GM06990 (cell line): ENCODE data around the gene GOLT1B.

Experiments
- DNase-seq: peaks from one replicate; pipeline ENCODE4 v3.0.0-alpha.2; 2011; ENCODE audit not compliant: insufficient read length; ENCODE audit errors: extremely low read depth
- H3K27me3 ChIP-seq: replicated peaks from 2 replicates; pipeline ENCODE4 v1.6.0; 2011; ENCODE audit warnings: low read length; ENCODE audit not compliant: control insufficient read depth, insufficient read depth
- H3K36me3 ChIP-seq: 2 replicates; pipeline ENCODE4 v1.5.1; 2011; ENCODE audit warnings: low read length; ENCODE audit not compliant: control insufficient read depth, insufficient read depth
- H3K4me3 ChIP-seq: replicated peaks from 2 replicates; pipeline ENCODE4 v1.5.1; 2011; ENCODE audit warnings: low read depth, mild to moderate bottlenecking, control low read depth, low read length
- CTCF ChIP-seq: IDR thresholded peaks from 2 replicates; pipeline ENCODE4 v1.5.1; 2011; ENCODE audit warnings: low read length, control low read depth, mild to moderate bottlenecking, inconsistent platforms; ENCODE audit not compliant: insufficient read depth, poor library complexity, severe bottlenecking

Gene GOLT1B

GRCh38 chr12:21539797-21540196 is 38.2 kb downstream of the GOLT1B start:
- Histone ChIP-seq H3K27me3 (no peaks in the 10 kb centered on the region), H3K4me3 (no peak overlapping the region), H3K36me3 (no peaks in the 10 kb centered on the region)
- no peak for DNase-seq
- no peak for TF ChIP-seq CTCF

- no peak for DNase-seq
- TF ChIP-seq CTCF, result no peak
- no peaks in the 10 kb centered on the region for H3K36me3 ChIP-seq
Observed at GRCh38 chr12:21541773-21542172, 40.2 kb downstream of the GOLT1B start.

GRCh38 chr12:21542403-21542802 is 40.8 kb downstream of the GOLT1B start:
- TF ChIP-seq CTCF, result no peak
- Histone ChIP-seq H3K27me3 (no peaks in the 10 kb centered on the region), H3K36me3 (no peaks in the 10 kb centered on the region), H3K4me3 (no peak overlapping the region)
- no peak for DNase-seq

More at GRCh38 chr12:21541773-21542172, 40.2 kb downstream of the GOLT1B start:
- Histone ChIP-seq H3K4me3 (no peak overlapping the region), H3K27me3 (no peaks in the 10 kb centered on the region)

DNA sequence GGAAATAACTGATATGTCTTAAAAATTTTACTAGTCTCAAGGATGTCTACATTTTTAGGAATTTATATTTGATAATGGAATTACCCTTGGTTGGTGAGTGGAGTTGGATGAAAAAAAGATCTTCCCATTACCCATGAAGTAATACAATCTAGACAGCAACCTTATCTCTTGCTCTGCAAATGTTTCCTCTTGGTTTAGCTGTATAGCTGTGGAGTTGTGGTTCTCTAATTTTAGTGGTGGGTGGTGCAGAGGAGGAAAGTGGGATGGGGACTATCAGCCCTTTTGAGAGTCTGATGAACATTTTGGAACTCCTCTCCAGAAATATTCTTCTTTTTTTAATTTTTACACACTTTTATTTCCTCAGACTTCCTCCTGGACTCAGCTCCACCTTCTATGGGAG is 41.6 kb downstream of the GOLT1B start:
- Histone ChIP-seq H3K27me3 (no peaks in the 10 kb centered on the region), H3K4me3 (no peak overlapping the region), H3K36me3 (no peaks in the 10 kb centered on the region)
- DNase-seq, result no peak
- no peak for TF ChIP-seq CTCF

DNA sequence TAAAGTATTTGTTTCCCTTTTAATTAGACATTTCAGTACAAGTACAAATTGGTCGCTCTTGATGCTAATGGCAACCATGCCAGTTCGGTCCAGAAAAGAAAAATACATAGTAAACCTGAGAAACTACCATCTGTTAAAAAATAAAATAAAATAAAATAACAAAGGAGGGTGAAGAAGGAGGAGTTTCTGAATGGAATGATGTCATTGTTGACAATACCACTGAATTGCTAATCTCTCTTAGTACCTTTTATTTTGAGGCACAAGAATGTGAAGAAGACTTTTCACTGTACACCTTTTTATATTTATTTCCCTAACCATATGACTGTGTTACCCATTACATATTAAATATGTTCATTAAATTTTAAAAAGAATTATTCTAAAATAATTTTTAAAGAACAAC is 44.0 kb downstream of the GOLT1B start:
- H3K27me3 ChIP-seq, result no peaks in the 10 kb centered on the region
- no peak for TF ChIP-seq CTCF

DNA sequence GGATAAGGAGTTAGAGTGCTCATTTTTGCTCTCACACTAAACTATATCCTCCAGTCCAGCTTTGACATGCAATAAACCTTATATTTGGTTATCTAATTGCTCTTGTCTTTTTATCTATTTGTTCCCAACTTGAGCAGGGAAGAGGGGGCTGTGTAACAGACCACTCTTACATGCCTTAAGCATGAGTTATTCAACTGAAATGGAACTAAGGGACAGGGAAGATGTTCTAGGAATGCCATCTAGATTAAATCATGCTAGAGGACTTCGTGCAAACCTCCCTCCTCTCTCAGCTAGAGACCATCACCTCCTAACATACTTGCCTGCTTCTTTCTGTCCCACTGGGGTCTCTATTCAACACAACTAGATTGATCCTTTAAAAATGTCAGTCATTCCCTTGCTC is 45.1 kb downstream of the GOLT1B start:
- TF ChIP-seq CTCF, result no peak
- no peak for DNase-seq
- H3K4me3 ChIP-seq, result no peak overlapping the region
- H3K27me3 ChIP-seq, result no peaks in the 10 kb centered on the region
- no peaks in the 10 kb centered on the region for H3K36me3 ChIP-seq

More for the DNA sequence above, 44.0 kb downstream of the GOLT1B start:
- Histone ChIP-seq H3K4me3 (no peak overlapping the region), H3K36me3 (no peaks in the 10 kb centered on the region)
- DNase-seq, result no peak
